Measurements from ENCODE around the gene BMP4.

- TF ChIP-seq, protein P1, sequence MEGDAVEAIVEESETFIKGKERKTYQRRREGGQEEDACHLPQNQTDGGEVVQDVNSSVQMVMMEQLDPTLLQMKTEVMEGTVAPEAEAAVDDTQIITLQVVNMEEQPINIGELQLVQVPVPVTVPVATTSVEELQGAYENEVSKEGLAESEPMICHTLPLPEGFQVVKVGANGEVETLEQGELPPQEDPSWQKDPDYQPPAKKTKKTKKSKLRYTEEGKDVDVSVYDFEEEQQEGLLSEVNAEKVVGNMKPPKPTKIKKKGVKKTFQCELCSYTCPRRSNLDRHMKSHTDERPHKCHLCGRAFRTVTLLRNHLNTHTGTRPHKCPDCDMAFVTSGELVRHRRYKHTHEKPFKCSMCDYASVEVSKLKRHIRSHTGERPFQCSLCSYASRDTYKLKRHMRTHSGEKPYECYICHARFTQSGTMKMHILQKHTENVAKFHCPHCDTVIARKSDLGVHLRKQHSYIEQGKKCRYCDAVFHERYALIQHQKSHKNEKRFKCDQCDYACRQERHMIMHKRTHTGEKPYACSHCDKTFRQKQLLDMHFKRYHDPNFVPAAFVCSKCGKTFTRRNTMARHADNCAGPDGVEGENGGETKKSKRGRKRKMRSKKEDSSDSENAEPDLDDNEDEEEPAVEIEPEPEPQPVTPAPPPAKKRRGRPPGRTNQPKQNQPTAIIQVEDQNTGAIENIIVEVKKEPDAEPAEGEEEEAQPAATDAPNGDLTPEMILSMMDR (IDR thresholded peaks at IDR 0.05 in 8 of 11, conservative IDR thresholded peaks at IDR 0.05 in 3 of 11): no peak
- TF ChIP-seq POLR2AphosphoS5 (IDR thresholded peaks at IDR 0.05): no peak
Observed at GRCh38 chr14:53962953-53963319, 6.3 kb upstream of the BMP4 start.
